Heart left ventricle (tissue), 13 donors: ENCODE data around the gene C3.

Experiments used
- CTCF ChIP-seq, 12 donors: fragments of 200-600 bp; sonication (generic) in 4 of 12; IDR thresholded peaks; one replicate each; pipeline versions ENCODE4 v1.5.0 to v1.8.0; 2018 to 2022; ENCODE audit warnings: antibody characterized with exemption in 12 of 12, mild to moderate bottlenecking in 5 of 12
- POLR2A ChIP-seq, 2 donors: fragments of 450-650 bp; IDR thresholded peaks; one replicate each; pipeline ENCODE4 v1.6.1; 2017; ENCODE audit warnings: antibody characterized with exemption in 2 of 2, mild to moderate bottlenecking in 2 of 2, moderate library complexity in 2 of 2
- donor health status: ischemic (EF 13 %, LVEDD 7.1; RV severe dilation, severe dysfunction).
- donor health status: DM: no; HTN: yes; CAD: no.
- donor health status: DM: no; HTN: no; CAD: no.
- donor health status: ischemic (EF 25% LVEDD 6.9; RV normal size, moderate dysfunction).
- donor health status: ischemic (EF 25% LVEDD 5.7; RV mildly dilated, moderate dysfunction).
- donor health status: ischemic (EF 35%, LVEDD 5.7; RV mildly dilated, moderate dysfunction).
- donor health status: nonischemic (EF 11% LVEDD 7.7; RV severe dilation, severe dysfunction).
- donor health status: DM: yes; HTN: yes; CAD: no.
- donor health status: PGD.
- donor health status: ischemic (EF 29% LVEDD 5.4; RV normal size, mild dysfunction).
- donor health status: nonischemic (EF 23%, LVEDD 6.1; RV moderate dilation, normal function).

- TF ChIP-seq POLR2A (IDR thresholded peaks at IDR 0.05): no peak
- no peak for TF ChIP-seq CTCF (IDR thresholded peaks at IDR 0.05)
Observed at GRCh38 chr19:6754653-6755463, 34.4 kb upstream of the C3 start.
